ENCODE results near the gene KRT16.
"Not testable (repeated sequence)": the region's sequence is repeated elsewhere in the genome, so short reads cannot be mapped to it uniquely, and the experiment has no call there.

KRT16 gene

GRCh38 chr17:41612376-41613160 lies at the start of gene KRT16:
KRT16 (minus strand) TSS chr17:41612767; CDS start chr17:41612688, 79 bp downstream.
- not testable (repeated sequence) for DNase-seq

DNA sequence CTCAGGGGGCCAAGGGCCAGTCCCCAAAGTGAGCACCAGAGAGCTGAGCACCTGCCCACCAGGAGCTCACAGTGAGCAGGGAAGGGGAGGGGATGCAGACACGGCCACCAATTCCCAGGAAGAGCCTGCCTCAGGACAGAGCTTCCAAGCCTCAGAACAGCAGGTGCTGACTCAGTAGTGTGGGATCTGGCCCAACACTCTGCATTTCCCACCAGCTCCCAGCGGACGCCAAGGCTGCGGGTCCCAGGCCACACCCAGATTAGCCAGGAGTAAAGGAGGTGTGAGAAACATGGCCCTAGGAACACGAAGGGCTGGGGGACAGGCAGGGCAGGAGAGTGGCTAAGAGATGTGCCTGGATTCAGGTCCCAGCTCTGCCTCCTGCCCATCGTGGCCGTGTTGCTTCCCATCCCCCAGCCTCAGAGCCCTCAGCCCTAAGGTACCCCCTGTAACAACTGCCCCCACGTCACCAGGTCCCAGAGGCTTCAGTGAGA lies 47.7 kb upstream of the KRT16 start:
- no peak for DNase-seq

GRCh38 chr17:41659427-41660212 lies 47.1 kb upstream of the KRT16 start:
- no peak for DNase-seq

- DNase-seq, result no peak
Measured at GRCh38 chr17:41658846-41659245, 46.3 kb upstream of the KRT16 start.

- DNase-seq, result no peak
Measured at GRCh38 chr17:41657936-41658335, 45.4 kb upstream of the KRT16 start.

DNA sequence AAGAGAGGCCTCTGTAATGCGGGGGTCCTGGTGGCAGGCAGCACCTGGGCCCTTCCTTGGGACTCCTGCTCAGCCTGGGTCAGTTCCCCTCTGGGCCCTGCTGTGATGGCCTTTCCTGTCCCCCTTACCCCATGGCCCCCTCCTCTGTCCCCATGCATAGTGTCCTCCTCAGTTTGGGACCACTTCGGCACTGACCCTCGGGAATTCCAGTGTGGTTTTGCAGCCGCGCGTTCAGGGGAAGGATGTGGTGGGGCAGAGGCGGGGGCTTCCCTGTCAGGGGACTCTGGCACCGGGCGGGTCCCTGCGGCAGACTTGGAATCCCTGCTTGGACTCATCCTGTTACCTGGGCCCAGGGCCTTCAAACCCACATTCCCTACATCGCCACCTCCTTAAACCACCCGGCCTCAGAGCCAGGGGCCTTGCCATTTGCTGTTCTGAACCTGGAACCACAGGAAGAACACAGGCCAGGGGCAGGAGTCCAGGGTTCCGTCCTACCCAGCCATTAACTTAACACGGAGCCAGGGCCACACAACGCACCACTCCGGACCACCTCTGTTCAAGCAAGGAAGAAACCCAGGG lies 44.7 kb upstream of the KRT16 start:
- DNase-seq, result no peak

DNA sequence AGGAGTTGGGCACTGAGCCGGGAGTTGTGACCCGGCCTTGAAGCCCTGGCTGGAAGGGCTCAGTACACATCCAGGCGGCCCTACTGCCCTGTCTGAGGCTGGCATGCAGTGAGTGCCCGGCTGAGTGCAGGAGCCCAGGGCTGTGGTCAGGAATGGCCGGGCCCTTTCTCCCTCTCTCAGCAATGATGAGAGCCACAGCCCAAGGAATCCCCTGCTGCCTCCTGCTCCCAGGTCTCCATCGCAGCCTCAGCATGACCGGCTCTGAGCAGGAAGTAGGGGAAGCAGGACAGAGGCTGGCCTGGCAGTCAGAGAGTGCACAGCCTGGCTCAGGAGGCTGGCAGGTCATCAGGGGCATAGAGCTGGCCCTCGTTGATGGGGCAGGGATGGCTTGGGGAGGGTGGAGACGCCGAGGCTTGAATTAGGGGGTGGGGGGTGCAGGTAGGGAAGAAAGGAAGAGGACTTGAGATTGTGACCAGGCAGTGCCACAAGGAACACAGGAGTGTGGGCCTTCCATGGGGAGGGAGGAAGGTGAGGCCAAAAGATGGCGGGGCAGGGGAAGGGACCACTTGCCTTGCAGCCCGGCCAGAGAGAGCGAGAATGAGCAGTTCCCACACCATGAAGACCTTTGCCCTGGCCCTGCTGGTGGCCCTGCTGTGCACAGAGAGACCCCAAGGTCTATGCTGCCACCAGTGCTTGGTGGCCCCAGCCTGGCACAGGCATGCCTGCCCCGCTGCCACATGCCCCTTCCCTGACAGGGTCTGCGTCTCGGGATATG lies 43.9 kb upstream of the KRT16 start:
- DNase-seq, result no peak

- DNase-seq, result peak; percentile 30
Measured at GRCh38 chr17:41655611-41656111, 43.1 kb upstream of the KRT16 start.

DNA sequence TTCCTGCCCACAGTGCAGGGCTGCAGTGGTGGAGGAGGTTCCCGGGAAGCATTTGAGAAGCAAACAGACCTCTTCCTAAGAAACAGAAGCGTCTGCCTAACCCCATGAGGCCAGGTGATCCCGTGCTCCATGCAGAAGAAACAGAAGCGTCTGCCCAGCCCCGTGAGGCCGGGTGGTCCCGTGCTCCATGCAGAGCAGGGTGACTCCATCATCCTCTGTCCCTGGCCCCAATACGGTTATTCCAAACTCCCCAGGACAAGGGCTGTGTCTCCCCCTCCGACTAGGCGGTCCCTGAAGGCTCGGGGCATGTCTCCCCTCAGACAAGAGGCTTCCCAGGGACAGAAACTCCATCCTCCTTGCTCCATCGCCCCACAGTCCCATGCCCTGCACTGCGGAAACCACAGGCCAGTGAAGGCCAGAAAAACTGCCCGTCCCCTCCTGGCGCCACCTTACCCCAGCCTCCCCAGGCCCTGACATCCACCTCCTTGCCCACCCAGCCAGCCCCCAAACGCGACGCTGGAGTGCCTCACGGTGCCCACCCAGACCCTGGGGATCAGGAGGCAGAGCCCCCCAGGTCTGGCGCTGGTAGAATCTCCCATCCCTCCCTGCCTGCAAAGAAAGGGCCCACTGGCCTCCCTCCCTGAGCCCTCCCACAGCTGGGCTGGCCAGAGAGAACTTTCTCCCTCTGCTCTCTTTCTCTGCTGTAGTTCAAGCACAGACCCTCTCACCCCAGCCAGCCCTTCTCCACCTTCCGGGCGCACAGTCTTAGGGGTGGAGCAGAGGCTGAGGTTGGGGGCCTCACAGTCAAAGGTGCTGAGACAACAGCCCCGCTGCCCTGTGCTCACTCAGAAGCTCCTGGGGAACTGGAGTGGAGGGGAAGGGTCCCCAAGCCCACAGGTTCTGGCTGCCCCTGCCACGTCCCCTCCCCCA lies 42.4 kb upstream of the KRT16 start:
- DNase-seq, result no peak

DNA sequence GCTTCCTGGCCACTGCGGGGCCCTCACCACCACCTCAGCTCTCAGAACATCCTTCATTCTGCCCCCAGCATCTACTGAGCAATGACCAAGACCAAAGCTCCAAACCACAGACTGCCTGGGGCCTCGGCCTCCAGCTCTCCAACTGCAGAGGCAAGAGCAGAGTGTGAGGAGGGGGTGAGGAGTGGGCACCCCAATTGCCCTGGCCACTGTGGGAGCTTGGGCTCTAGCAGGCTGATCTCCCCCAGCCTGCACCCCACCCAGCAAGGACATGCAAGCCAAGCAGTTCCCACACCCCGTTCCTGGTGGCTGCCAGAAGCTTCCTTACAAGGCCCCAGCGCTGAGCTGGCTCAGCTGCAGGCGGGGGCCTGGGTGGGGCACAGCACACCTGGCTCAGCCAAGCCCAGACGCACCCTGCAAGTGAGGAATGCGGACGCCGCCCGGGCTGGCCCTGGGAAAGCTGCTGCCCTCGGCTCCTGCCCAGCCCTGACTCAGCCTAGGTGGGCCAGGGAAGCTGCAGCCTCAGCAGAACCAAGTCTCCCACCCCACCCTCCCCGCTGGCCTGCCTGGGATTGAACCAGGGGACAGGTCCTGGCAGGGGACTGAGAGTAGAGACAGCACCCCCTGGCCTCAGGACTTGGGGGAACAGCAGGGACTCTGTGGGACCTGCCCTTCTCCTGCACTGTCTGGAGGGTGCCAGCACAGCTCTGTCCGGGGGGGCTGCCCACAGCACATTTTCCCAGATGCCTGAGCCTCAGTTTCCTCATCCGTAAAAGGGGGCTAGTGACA lies 41.5 kb upstream of the KRT16 start:
- no peak for DNase-seq

DNA sequence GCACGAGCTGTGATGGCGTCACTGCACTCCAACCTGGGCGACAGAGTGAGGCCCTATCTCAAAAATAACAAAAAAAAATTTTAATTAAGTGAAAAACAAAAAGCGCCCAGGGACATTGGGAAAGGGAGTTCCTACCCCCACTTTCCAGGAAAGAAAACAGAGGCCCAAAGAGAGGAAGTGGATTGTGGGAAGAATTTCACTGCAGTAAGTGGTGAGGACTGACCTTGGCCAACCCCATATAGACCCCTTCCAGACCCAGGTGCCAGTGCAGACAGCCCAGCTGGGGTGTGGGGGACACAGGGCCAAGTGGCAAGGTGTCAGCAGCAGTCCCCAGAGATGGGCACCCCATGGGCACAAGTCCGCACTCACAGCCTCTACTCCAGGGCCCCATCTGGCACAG lies 40.9 kb upstream of the KRT16 start:
- DNase-seq, result no peak

GRCh38 chr17:41652461-41652970 lies 39.9 kb upstream of the KRT16 start:
- no peak for DNase-seq

GRCh38 chr17:41651625-41652460 lies 39.3 kb upstream of the KRT16 start:
- no peak for DNase-seq

DNA sequence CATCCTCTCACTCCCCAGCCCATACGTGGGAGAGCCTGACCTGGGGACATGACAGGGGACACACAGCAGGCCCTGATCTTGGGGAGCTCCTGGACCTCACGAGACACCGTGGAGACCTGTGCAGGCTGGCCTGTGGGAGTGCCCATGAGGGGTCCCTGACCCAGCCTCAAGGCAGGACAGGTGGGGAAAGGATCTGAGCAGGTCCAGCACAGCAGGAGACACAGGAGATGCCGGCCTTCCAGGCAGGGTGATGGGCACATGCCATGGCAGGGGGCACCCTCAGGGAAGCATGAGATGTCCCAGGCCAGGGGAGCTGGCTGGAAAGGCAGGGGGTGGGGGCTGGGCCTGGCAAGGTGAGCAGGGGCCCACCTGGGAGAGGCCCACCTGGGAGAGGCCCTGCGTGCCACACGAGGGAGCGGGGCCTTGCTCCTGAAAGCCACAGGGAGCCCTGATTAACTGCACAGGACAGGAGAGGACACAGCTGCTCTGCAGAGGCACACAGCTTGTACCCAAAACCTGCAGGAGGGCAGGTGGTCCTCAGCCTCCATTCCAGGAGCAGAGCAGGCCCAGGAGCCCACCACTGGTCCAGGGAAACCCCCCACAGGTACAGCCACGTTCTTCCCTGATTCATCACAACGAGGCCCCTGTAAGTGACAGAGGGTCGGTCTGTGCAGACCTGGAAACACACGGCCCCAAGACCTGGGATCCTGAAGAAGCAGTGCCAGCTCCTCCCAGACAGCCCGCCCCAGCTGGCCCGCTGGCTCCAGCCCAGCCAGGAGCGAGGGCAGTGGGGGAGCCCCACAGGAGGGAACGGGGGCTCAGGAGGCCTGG lies 38.4 kb upstream of the KRT16 start:
- no peak for DNase-seq

GRCh38 chr17:41649923-41650519 lies 37.5 kb upstream of the KRT16 start:
- no peak for DNase-seq

- DNase-seq, result peak; percentile 63
Measured at GRCh38 chr17:41648411-41649195, 36.0 kb upstream of the KRT16 start.

GRCh38 chr17:41647940-41648410 lies 35.4 kb upstream of the KRT16 start:
- DNase-seq, result peak; percentile 60
